Measurements from ENCODE around the gene IL1RAPL1.

- TF ChIP-seq POLR2A (IDR thresholded peaks at IDR 0.05) = no peak
- TF ChIP-seq, protein P1, sequence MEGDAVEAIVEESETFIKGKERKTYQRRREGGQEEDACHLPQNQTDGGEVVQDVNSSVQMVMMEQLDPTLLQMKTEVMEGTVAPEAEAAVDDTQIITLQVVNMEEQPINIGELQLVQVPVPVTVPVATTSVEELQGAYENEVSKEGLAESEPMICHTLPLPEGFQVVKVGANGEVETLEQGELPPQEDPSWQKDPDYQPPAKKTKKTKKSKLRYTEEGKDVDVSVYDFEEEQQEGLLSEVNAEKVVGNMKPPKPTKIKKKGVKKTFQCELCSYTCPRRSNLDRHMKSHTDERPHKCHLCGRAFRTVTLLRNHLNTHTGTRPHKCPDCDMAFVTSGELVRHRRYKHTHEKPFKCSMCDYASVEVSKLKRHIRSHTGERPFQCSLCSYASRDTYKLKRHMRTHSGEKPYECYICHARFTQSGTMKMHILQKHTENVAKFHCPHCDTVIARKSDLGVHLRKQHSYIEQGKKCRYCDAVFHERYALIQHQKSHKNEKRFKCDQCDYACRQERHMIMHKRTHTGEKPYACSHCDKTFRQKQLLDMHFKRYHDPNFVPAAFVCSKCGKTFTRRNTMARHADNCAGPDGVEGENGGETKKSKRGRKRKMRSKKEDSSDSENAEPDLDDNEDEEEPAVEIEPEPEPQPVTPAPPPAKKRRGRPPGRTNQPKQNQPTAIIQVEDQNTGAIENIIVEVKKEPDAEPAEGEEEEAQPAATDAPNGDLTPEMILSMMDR (IDR thresholded peaks at IDR 0.05) = no peak
Measured at GRCh38 chrX:29922607-29923006, 1335.4 kb downstream of the IL1RAPL1 start.
